Transverse colon (tissue), 4 donors: Measurements from ENCODE around the gene CTBP2.

Source experiments
- CTCF ChIP-seq, 5 experiments: fragments of 200-600 bp in 3 of 5; fragments of 450-650 bp in 2 of 5; sonication (generic) in 3 of 5; IDR thresholded peaks; 1 replicate in 2 of 5; 2 replicates in 3 of 5; pipeline ENCODE4 v1.5.1; 2016 to 2017; ENCODE audit warnings: antibody characterized with exemption in 5 of 5, inconsistent platforms in 3 of 5, mild to moderate bottlenecking in 2 of 5, moderate library complexity in 1 of 5
- EP300 ChIP-seq: sonication (generic); formaldehyde crosslinking; IDR thresholded peaks from one replicate; pipeline ENCODE4 v1.6.1; 2017; ENCODE audit warnings: antibody characterized with exemption, low read depth
- POLR2AphosphoS5 ChIP-seq, 3 donors: sonication (generic); formaldehyde crosslinking; IDR thresholded peaks; one replicate each; pipeline ENCODE4 v1.6.1; 2016; ENCODE audit warnings: antibody characterized with exemption in 3 of 3

- no peak for TF ChIP-seq CTCF (IDR thresholded peaks at IDR 0.05)
- TF ChIP-seq POLR2AphosphoS5 (IDR thresholded peaks at IDR 0.05) = no peak
- TF ChIP-seq EP300 = no peak
These were observed 127.8 kb downstream of the CTBP2 start for GRCh38 chr10:125032474-125033020.
